ENCODE data around the gene HOXB4.

HOXB4 gene

DNA sequence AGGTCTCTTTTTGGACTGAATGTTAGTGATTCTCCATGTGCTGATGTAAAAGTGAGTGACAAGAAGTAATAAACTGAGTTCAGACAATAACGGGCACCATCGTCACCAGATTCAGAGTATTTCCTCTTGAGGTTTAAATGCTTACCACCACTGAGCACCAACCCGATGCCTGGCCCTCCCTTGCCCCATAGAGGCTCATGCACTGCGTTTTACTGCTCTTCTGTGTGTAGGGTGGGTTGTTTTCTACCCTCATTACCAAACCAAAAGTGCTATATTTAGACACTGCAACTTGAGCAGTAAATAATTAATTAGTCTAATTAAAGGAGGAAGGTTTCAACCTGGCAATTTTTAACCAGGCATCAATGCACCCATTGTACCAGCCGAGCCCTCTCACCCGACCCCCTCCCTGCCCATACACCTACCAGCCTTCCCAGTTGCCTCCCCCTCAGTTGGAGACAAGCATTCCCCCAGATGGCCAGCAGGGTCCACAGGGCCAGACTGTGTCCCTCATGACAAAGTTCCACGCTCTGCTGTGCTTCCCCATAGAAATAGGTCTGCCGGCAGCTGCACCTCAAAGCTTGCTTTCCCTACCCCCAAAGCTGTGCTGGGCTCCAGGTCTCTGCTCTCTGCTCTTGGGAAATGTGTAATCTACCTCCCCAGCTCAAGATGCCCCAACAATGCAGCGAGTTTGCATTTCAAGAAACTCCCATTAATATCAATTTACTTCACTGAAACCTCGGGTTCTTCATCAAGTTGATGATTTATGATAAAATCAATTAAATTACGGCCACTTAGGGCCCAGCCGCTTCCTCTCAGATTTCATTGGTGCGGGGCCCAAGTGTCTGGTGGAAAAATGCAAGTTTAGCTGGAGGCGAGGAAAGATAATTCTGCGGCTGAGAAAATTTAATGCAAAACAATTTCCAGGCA, 16.0 kb downstream of the HOXB4 start:
- DNase-seq (ENCODE audit: low spot score) (no peak), FAIRE-seq (no peak)

DNA sequence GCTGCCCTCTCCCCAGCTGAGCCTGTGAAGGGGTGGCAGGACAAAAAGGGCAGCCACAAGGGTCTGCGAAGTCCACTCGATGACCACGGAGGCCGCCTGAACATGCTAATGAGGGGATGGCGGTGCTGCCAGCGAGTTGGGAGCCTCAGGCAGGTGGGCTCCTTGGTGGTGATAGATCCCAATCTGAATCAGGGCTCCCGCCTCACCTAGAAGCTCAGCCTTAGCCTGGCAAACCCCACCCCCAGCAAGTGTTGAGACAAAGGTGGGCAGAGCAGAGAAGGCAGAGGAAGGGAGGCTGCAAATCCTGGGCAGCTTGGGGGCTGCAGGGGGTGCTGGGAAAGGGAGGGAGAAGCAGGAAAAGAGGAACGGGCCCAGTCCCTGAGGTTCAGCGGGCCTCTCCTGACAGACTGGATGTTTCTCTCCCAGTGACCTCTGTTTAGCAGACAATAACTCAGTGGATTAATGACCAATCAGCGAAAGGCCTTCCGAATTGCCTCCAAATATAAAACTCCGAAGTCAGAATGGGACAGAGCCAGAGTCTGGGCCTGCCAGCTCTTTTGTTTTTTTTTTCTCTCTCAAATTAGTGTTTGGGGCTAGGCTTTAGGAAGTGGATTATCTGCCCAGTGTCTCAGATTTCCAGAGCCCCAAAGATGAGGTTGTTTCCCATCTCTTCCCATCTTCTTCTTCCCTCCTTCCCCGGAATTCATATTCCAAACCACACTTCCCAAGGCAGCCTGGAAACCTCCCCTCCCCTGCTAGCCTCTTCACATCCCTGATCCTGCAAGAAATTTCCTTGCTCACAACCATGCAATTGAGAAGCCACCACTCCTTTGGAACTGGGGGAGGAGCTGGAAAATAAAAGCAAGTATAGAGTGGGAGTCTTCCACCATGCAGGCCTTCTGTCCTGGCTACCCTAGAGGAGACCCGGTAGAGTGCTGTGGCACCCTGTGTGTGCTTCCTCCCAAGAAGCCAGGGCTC, 18.0 kb downstream of the HOXB4 start:
- FAIRE-seq (no peak), DNase-seq (ENCODE audit: low spot score) (no peak)

DNA sequence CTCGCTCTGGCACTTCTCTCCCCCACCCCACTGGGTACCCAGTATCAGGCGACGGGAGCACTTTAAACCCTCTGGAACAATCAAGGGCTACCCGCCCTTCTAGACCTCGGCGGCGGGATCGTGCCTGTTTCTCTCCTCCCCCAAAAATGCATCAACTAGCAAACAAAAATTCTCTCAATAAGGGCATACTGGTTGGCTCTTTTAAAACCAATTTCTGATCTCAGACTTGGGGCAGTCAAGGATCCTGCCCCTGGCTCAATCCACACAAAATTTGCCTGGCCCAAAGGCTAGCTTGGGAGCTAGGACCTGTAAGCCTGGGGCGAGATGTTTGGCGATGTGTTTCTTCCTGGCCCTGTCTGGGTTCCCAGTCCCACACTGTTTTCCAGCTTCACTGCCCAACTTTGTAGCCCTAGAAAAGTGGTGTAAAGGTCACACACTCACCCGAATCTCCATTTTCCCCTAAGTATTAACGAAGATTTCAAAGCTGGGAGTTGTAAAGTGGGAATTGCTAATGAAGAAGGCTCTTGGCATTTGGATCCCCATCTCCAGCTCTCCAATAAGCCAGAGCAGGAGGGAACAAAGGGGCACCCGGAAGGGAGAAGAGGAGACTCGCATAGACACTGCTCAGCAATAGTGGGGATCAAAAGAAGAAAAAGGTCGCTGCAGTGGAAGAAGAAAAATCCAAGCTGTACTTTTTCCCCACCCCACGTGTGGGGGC, 18.9 kb downstream of the HOXB4 start:
- FAIRE-seq (no peak), DNase-seq (ENCODE audit: low spot score) (no peak)

DNA sequence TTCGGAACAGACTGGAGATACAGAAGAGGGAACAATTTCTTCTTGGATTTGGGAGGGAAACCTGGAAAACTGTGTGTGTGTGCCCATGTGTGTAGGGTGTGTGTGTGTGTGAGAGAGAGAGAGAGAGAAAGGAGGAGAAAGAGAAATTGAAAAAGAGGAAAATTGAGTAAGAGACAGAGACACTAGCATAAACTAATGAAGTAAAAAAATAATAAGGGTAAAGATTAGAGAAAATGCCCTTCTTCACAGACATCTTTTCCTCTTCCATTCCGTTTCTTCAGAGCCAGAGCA, 19.4 kb downstream of the HOXB4 start:
- FAIRE-seq (no peak), DNase-seq (ENCODE audit: low spot score) (no peak)

DNA sequence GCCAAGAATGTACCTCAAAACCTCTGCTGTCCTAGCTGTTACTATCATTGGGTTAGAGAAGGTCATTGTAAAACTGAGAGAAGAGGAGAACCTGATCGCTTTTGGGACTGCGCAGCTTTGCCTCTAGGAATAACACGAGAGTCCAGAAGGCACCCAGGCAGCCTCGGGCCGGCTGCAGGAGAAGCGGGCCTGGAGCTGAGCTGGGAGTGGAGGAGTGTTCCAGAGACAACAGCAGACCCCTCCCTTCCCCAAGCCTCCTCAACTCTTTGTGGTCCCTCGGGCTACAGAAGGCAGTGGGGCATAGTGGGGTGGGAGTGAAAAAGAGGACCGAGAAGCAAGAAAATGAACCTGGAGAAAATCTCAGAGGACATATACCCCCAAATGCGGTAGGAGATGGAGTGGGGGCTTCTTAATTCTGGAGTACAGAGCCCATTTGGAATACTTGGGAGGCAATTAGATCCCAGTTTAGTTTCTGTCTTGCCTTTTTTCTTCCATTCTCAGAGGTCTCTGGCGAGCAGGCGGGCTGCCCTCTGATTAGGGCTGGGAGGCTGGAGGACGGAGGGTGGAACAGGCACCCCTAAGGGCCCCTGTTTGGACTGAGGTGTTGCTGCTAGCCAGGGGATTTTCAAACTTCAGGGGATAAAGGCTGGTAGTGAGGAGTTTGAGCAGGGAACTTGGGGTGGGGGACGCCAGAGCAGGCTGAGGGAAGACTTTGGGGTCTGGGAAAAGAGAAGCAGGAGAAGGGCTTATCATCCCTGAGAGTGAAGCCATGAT, 19.9 kb downstream of the HOXB4 start:
- DNase-seq (ENCODE audit: low spot score) (no peak), FAIRE-seq (no peak)

DNA sequence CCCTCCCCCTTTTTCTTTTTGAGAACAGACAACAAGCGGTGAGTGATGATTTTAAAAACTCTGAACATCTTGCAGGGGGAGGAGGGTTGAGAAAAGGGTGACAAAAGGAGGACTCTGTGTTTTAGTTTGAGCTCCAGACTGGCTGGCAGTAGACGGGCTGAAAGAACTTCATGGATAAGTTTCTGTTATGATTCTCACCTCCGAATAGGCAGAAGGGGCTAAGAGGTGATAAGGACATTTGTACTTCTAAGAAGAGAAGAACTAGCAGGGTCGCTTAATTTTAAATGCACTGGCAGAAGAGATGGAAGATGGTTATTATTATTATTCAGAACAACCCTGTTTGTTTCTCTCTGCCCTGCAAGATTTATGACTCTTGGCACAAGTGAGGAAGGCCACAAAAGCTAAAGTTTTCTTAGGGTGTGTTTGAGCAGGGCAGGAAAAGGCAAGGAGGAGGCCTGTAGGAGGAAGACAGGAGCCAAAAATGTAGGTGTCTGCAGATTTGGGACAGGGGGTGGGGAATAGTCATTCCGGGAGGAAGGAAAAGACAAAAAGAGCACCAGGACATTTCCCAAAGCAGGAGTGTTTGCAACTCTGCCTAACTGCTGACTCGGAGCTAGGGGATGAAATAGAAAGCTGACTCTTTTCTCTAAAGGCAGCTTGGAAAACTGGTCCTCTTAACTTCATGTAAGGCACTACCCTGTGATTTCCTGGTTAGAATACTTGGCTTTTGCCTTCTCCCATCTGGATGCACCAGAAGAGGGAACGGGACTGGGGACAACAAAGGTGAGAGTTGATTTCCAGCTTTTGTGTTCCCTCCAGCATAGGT, 21.4 kb downstream of the HOXB4 start:
- FAIRE-seq (no peak), DNase-seq (ENCODE audit: low spot score) (no peak)

DNA sequence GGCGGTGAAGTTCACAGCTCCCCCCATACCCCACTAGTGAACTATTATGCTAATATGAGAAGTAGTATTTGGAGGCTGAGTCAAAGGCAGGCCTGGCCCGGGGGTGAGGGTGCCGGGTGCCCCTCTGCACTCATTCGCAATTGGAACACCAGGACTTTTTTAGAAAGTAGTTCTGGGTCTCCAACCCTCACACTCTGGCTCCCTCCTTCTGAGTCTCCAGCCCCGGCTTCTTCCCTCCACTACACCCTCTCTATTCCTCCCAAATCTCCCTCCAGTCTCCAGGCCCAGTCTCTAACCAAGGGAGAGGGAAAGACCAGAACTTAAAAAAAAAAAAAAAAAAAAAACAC, 21.9 kb downstream of the HOXB4 start:
- FAIRE-seq, result no peak
- no peak for DNase-seq (ENCODE audit: low spot score)

DNA sequence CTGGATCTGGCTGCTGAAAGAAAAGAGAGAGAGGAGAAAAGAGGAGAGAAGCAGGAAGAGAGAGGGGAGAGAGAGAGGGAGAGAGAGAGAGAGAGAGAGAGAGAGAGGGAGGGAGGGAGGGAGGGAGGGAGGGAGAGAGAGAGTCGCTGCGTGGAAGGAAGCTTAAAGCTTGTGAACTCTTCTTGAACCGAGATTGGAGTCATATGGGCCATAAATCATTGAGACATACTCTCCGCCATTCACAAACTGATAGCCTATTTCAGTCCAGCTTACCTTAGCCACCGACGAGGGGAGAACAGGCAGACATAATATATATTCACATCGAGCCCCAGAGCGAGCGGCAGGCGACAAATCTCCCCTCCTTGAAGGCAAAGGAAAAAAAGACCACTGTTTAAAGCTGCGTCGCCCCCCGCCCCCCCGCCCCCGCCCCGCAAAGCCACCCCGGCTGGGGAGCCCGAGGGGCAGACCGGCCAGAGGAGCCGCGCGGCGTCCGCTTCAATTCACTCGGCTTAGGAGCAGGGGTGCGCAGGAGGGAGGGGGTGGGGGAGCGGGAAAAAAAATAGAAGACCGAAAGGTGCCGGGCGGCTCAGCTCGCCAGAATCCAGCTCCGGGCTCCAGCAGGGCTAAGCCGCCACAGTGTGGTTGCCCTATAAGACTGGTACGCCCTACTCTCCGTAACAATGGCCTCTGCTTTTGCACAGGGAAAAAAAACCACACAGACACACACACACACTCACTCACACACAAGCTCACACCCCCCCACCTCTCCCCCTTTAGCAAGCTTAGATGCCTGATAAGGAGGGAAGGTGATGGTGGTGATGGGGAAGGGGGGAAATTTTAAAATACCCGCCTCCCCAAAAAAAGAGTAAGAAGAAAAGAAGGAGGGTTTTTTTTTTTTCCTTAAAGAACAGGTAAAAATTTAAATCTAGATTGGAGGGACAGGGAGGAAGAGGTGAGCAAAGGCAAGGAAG, 22.6 kb downstream of the HOXB4 start:
- DNase-seq (ENCODE audit: low spot score) (peak; percentile 90), FAIRE-seq (no peak)

DNA sequence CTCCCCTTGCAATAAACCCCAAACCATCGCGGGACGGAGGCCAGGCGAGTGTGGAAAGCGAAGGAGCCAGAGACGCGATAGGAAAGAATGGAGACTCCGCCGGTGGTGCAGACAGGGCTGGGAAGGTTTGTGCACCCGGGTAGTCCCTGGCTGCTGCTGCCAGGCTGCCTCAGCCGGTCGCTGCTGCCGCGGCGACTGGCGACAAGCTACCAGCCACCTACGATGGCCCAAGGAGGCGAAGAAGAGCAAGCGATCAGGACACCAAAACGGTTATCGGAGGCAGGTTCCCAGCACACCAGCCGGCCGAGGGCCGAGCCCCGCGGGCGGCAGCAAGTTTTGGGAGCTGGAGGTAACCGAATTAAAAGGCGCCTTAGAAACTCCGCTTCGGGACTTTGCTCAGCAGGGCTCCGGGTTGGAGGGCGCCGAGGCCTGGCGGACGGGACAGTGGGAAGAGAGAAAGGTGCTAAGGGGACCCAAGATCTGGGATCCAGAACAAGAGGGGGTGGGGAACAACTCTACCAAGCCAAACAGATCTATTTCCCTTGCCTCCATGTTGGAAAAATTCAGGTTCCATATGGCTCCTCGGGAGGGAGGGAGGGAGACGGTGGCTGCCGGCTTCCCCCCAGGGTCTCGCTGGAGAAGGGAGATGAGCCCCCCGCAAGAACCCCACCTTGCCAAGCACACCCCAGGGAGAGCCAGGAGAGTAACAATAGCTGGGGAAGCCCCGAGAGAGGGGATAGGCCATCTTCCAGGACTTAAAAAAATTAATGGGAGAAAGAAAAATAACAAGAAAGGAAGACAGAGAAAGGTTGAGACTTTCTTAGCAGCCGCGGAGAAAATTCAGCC, 23.5 kb downstream of the HOXB4 start:
- no peak for DNase-seq (ENCODE audit: low spot score)

DNA sequence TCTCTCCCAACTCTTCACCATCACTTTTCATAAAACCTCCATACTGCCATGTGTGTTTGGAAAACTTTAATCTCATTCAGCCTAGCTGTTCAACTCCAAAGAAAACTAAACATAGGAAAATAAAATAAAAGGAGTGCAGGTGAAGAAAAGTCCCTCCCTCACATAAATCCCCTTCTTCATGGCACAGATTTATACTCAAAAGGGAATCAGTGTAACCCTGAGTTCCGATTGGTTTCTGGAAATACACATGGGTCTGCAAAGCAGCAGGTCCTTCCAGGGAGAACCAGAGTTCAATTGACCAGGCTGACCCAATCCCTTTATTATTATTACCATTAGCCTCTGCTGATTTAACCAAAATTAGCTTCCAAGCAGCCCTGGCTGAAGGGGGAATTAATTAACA, 24.3 kb downstream of the HOXB4 start:
- DNase-seq (ENCODE audit: low spot score) (no peak), FAIRE-seq (no peak)

More for the DNA sequence above, 23.5 kb downstream of the HOXB4 start:
- no peak for FAIRE-seq

DNA sequence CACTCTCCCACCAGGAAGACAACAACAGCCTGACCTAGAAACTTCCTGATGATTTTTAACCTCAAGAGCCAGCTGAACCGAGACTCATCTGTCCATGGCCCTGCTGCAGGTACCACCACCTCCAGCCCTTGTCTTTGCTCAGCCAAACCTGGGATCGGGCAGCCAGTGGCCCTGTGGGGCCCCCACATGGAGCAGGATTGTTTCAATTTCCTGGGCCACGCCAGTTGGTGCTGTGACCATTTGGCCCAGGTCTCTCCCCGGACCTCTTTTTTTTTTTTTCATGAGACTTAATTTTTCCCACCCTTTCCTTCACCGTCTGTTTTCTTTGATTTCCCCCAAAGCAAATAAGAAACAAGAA, 25.0 kb downstream of the HOXB4 start:
- no peak for FAIRE-seq
- no peak for DNase-seq (ENCODE audit: low spot score)

DNA sequence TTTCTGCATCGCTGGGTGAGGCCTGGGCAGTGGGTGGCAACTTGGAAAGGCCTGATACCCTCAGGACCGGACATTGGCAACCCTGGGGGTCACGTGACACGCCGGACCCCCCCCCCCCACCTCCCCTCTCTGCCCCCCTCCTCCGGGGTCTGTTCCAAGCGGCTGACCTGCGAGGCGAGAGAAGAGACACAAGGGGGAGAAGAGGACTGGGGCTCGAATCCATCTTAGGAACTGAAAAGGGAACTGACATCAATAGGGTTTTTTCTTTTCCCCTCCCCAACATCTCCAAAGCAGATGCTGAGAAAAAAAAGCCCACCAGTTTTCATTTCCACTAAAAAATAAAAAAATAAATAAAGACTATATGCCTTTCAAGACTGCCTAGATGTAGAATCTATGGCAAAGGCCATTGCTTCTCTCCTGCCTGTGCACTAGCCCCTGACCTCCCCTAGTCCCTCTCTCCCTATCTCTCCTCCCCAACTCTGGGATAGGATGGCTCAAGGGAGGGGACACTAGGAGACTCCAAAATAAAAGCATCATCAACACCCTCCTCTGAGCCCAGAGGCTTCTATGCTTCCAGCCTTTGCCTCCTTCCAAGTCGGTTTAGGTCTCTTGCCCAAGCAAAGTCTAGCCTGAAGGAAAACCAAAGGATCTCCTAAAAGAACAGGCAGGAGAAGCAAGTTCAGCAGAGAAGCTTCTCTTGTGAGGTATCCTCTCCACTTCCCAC, 25.5 kb downstream of the HOXB4 start:
- FAIRE-seq, result no peak
- no peak for DNase-seq (ENCODE audit: low spot score)

DNA sequence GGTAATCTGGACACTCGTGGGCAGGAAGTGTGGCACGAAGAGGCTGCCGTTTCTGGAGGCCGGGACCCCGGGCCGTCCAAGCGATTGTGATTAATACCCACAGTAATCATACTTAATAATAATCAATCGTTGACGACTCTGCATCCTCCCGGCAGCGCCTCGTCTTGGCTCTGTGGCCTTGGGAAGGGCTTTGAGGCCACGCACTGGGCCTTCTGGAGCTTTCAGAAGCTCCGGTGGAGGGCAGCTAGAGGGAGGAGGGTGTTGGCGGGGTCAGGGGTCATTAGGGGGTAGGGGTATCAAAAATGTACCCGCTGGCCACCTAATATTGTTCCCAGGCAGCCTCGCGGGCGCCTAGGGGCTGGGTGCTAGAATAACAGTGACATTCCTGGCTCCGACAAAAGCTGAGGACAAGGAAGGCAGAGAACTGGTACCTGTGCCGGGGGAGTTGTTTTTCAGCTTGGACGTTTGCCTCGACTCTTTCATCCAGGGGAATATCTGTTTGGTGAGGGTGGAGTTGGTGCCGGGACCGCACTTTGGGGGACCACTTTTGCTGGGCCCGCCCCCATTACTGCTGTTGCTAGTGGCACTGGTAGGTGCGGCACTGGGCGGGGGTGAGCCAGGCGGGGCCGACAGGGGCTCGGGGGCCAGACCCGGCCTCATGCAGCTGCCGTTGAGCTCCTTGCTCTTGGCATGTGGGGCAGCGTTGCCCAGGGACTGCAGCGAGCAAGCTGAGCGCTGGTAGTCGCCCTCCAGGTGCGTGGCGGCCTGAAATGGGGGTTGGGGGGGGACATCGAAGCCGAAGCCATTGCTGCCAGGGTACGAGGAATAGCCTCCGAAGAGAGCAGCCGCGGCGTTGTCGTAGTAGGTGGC, 26.3 kb downstream of the HOXB4 start:
- FAIRE-seq, result no peak
- no peak for DNase-seq (ENCODE audit: low spot score)

DNA sequence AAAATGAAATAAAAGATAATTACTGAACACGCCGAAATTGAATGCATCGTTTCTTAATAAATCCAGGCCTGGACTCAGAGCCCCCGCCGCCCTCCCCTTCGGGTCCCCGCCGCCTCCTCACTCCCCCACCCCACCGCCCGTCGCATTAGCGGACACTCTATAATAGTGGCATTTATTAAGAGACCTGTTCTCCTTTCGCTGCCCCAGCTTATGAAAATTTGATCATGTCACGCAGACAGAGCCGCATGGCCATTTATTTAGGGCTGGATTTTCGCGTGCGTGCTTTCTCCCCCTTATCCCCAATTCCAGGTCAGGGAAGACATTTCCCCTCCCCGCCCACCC, 27.0 kb downstream of the HOXB4 start:
- DNase-seq (ENCODE audit: low spot score) (no peak), FAIRE-seq (no peak)

DNA sequence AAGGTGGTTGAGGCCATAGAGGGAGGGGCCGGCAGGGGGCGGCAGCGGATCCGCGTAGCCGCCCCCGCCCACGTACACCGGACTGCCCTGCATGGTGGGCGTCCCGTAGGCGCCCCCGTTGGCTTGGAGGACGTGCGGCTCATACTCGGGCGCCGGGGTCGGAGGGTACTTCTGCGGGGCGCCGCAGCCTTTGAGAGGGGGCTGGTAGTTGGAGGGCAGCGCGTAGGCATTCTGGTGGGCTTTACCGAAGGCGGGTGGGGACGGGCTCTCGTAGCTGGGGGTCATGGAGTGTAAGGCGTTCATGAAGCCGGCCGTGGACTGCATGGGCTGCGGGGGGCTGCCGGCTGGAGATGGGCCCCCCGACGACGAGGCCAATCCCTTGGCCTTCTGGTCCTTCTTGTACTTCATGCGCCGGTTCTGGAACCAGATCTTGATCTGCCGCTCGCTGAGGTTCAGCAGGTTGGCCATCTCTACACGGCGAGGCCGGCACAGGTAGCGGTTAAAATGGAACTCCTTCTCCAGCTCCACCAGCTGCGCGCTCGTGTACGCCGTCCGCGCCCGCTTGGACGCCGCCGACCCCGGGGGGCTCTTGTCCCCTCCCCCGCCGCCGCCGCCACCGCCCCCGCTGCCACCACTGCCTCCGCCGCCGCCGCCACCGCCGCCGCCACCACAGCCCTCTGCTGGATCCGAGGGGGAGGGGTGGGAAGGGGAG, 27.5 kb downstream of the HOXB4 start:
- DNase-seq (ENCODE audit: low spot score) (no peak), FAIRE-seq (no peak)

DNA sequence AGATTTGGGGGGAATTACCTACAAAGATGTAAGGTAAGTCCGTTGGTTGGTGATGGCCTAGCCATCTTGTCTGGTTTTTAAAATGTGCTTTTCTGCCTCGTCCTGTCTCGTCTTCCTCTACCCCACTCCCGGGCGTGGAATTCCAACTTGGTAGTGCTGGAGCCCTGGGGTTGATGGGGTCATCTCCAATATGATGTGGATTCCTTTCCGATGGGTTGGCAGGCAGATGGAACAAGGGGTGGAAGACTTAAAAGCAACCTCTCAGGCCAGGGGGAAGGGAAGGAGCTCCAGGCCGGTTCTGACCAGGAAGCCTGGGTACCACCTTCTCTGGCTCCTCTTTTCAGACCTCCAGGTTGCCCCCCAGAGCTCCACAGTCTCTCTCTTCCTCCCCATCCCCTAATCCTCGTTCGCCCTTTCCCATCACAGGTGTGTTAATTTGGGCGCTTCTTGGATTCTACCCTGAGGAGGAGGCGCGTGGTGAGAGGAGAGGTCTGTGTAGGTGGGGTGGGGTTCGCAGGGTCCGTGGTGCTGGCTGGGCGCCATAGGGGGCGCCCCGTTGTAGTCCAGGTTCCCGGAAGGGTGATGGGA, 28.1 kb downstream of the HOXB4 start:
- FAIRE-seq (no peak), DNase-seq (ENCODE audit: low spot score) (no peak)

All from RCC 7860 (cell line).